K562 (cell line): ENCODE results near the gene PSD2.

ENCODE experiments used
- E2F4 ChIP-seq: sonication (generic); formaldehyde crosslinking; IDR thresholded peaks from 2 replicates; pipeline ENCODE4 v1.8.0; 2022; ENCODE audit warnings: mild to moderate bottlenecking, low read depth, missing genetic modification reagents
- E2F5 ChIP-seq: sonication (generic); formaldehyde crosslinking; IDR thresholded peaks from 2 replicates; pipeline ENCODE4 v1.8.0; 2022; ENCODE audit warnings: mild to moderate bottlenecking, missing genetic modification reagents
- ETS1 ChIP-seq: conservative IDR thresholded peaks from 2 replicates; pipeline ENCODE4 v1.6.1; 2011; ENCODE audit warnings: low read depth, mild to moderate bottlenecking, low read length; ENCODE audit not compliant: control insufficient read depth
- FOS ChIP-seq: IDR thresholded peaks from 3 replicates; pipeline ENCODE4 v1.6.1; 2011; ENCODE audit not compliant: insufficient read length; ENCODE audit errors: extremely low read depth
- LARP7 ChIP-seq: fragments of 450-650 bp; IDR thresholded peaks from 2 replicates; pipeline ENCODE4 v1.6.1; 2016
- PKNOX1 ChIP-seq: fragments of 450-650 bp; IDR thresholded peaks from 2 replicates; pipeline ENCODE4 v1.6.1; 2016
- POLR2AphosphoS2 ChIP-seq: IDR thresholded peaks from 2 replicates; pipeline ENCODE4 v1.6.1; 2012; ENCODE audit warnings: low read length, improper control_type of control experiment
- SREBF2 ChIP-seq: sonication (generic); formaldehyde crosslinking; IDR thresholded peaks from 2 replicates; pipeline ENCODE4 v1.4.0; 2020; ENCODE audit warnings: mild to moderate bottlenecking, missing genetic modification reagents
- STAG1 ChIP-seq: sonication (generic); formaldehyde crosslinking; IDR thresholded peaks from 2 replicates; pipeline ENCODE4 v1.5.0; 2020; ENCODE audit warnings: missing genetic modification reagents, borderline replicate concordance
- ZFP36 ChIP-seq: fragments of 150-350 bp; IDR thresholded peaks from 2 replicates; pipeline ENCODE4 v1.6.1; 2018; ENCODE audit warnings: low read length, low read depth; ENCODE audit not compliant: partially characterized antibody
- ZKSCAN3 ChIP-seq: fragments of 250-450 bp; sonication (Bioruptor Pico); IDR thresholded peaks from 2 replicates; pipeline ENCODE4 v1.4.0; 2020
- ZMIZ1 ChIP-seq, 2 experiments: fragments of 150-350 bp in 1 of 2; IDR thresholded peaks; 2 replicates each; pipeline ENCODE4 v1.6.1; 2012 to 2016; ENCODE audit warnings: low read depth in 2 of 2, low read length in 2 of 2, mild to moderate bottlenecking in 1 of 2, moderate library complexity in 1 of 2
- ZNF445 ChIP-seq: fragments of 250-450 bp; sonication (Bioruptor Pico); IDR thresholded peaks from 2 replicates; pipeline ENCODE4 v1.4.0; 2020; ENCODE audit warnings: low read depth, mild to moderate bottlenecking, moderate library complexity

- TF ChIP-seq POLR2AphosphoS2 (no peak), PKNOX1 (no peak), ZKSCAN3 (CRISPR knock-in tag) (no peak), ETS1 (no peak), FOS (no peak), E2F4 (CRISPR knock-in tag) (no peak), ZNF445 (CRISPR knock-in tag) (no peak), ZMIZ1 (IDR thresholded peaks at IDR 0.05; ENCODE audit: low read depth in 2 of 2, low read length in 2 of 2) (no peak; a peak in 1 of 4 replicates), STAG1 (CRISPR knock-in tag) (peak; percentile 92), LARP7 (no peak), ZFP36 (no peak), E2F5 (no peak), SREBF2 (CRISPR knock-in tag) (no peak)
Measured at GRCh38 chr5:139787568-139788293, 7.9 kb upstream of the PSD2 start.
